Forelimb muscle (tissue), 1 donor: Measurements from ENCODE around the gene MAPK1. TPM values are rescaled to one million over a fixed set of nuclear protein-coding genes. Genes with fewer than 3 reads are reported as not detected.

Source experiments
- polyA plus RNA-seq: library from polyadenylated mRNA; unstranded; fragments of 120-200 nt; gene quantifications from one replicate; pipeline ENCODE4 v1.2.1, GENCODE V29; 2013; ENCODE audit not compliant: insufficient read length

Gene MAPK1
- polyA plus RNA-seq, 1 donor: 138 TPM

Other genes starting within 250 kb of the MAPK1 start
- gene YDJC, start 237.6 kb downstream of the MAPK1 start, polyA plus RNA-seq: 4.9 TPM
- gene CCDC116, start 234.9 kb downstream of the MAPK1 start, polyA plus RNA-seq: 0.51 TPM
- gene SDF2L1, start 225.3 kb downstream of the MAPK1 start, polyA plus RNA-seq: 6.4 TPM
- 28.6 TPM for gene PPIL2, start 201.6 kb downstream of the MAPK1 start, polyA plus RNA-seq
- gene YPEL1, start 131.9 kb downstream of the MAPK1 start, polyA plus RNA-seq: 18.6 TPM
- 48.6 TPM for gene PPM1F, start 85.2 kb upstream of the MAPK1 start, polyA plus RNA-seq
- gene TOP3B, start 115.1 kb upstream of the MAPK1 start, polyA plus RNA-seq: 18.3 TPM